Panc1 (cell line): Measurements from ENCODE around the gene UNC13A. TPM values are rescaled to one million over a fixed set of nuclear protein-coding genes. Genes with fewer than 3 reads are reported as not detected.

Experiments used
- ATAC-seq: fragments of 200-7000 bp; cut with Tn5 transposase; 2 replicates; pipeline ENCODE4 v1.9.1; 2020; ENCODE audit warnings: mild to moderate bottlenecking, moderate library complexity
- BruUV-seq: library from RNA; stranded (reverse); fragments of 400-500 nt; replicated peaks from 2 replicates; lab custom pipeline; 2021; lab: Mats Ljungman, UMichigan
- CTCF ChIA-PET: fragments of 300-600 bp; sonication (Branson Sonifier 250); formaldehyde crosslinking; loops from one replicate; lab custom pipeline; 2022; ENCODE audit warnings: antibody characterized with exemption; lab: Charles Lee
- POLR2A ChIA-PET: fragments of 300-600 bp; sonication (Branson Sonifier 250); formaldehyde crosslinking; loops from one replicate; lab custom pipeline; 2022; ENCODE audit warnings: antibody characterized with exemption; lab: Charles Lee
- DNase-seq: peaks from one replicate; pipeline ENCODE4 v3.0.0-alpha.2; 2010; ENCODE audit warnings: low read depth, low spot score
- H3K27ac ChIP-seq: 2 replicates; pipeline ENCODE4 v1.5.1; 2011; ENCODE audit warnings: mild to moderate bottlenecking, low read length, inconsistent platforms
- H3K27me3 ChIP-seq: fragments of 200-500 bp; sonication (Bioruptor generic); 2 replicates; pipeline ENCODE4 v1.6.0; 2014; ENCODE audit warnings: low read length, inconsistent platforms; ENCODE audit not compliant: control insufficient read depth, insufficient read depth
- H3K36me3 ChIP-seq: fragments of 200-500 bp; sonication (Bioruptor generic); 2 replicates; pipeline ENCODE4 v1.5.1; 2014; ENCODE audit warnings: inconsistent platforms, mild to moderate bottlenecking, low read length, moderate library complexity; ENCODE audit not compliant: control insufficient read depth, insufficient read depth
- H3K4me1 ChIP-seq: 2 replicates; pipeline ENCODE4 v1.5.1; 2011; ENCODE audit warnings: inconsistent platforms, mild to moderate bottlenecking, low read length, moderate library complexity; ENCODE audit not compliant: control insufficient read depth, insufficient read depth
- H3K4me3 ChIP-seq, 2 experiments: 2 replicates each; pipeline ENCODE4 v1.5.1; 2011 to 2012; ENCODE audit warnings: low read depth in 2 of 2, low read length in 2 of 2, mild to moderate bottlenecking in 2 of 2, inconsistent platforms in 1 of 2, moderate library complexity in 1 of 2
- H3K9me3 ChIP-seq: fragments of 200-500 bp; sonication (Bioruptor generic); 2 replicates; pipeline ENCODE4 v1.5.1; 2014; ENCODE audit warnings: low read depth, mild to moderate bottlenecking, inconsistent platforms, low read length, moderate library complexity; ENCODE audit not compliant: control insufficient read depth, insufficient read depth
- CTCF ChIP-seq: fragments of 450-650 bp; IDR thresholded peaks from 2 replicates; pipeline ENCODE4 v1.5.1; 2017; ENCODE audit warnings: mild to moderate bottlenecking
- POLR2AphosphoS5 ChIP-seq: IDR thresholded peaks from 2 replicates; pipeline ENCODE4 v1.6.1; 2012; ENCODE audit warnings: mild to moderate bottlenecking, low read depth, low read length, moderate library complexity
- REST ChIP-seq, 2 experiments: IDR thresholded peaks; 2 replicates each; pipeline ENCODE4 v1.6.1; 2011 to 2012; ENCODE audit warnings: low read depth in 2 of 2, control low read depth in 1 of 2, low read length in 1 of 2, mild to moderate bottlenecking in 1 of 2, moderate library complexity in 1 of 2; ENCODE audit not compliant: insufficient read depth in 1 of 2
- SIN3A ChIP-seq: IDR thresholded peaks from 2 replicates; pipeline ENCODE4 v1.6.1; 2012; ENCODE audit warnings: low read depth, mild to moderate bottlenecking, low read length, moderate library complexity, borderline replicate concordance; ENCODE audit not compliant: insufficient read depth
- TCF7L2 ChIP-seq: IDR thresholded peaks from 2 replicates; pipeline ENCODE4 v1.6.1; 2011; ENCODE audit warnings: mild to moderate bottlenecking, low read depth, low read length, inconsistent platforms
- in situ Hi-C: cut with HindIII; loops from 2 replicates; pipeline ENCODE4 v1.10.0; 2016; ENCODE audit warnings: low sequenced_read_pairs, low pct_unique_long_range_greater_than_20kb
- intact Hi-C: fragments of 100-400 bp; cut with micrococcal nuclease; formaldehyde crosslinking; loops from one replicate; pipeline ENCODE4 v1.10.0; 2022; ENCODE audit not compliant: unreplicated experiment
- total RNA-seq: library from RNA; stranded (reverse); gene quantifications from one replicate; pipeline ENCODE4 v1.2.1, GENCODE V29; 2021; ENCODE audit not compliant: unreplicated experiment

Gene UNC13A
- total RNA-seq, 1 experiment from 2014 or later, result 0.46 TPM

GRCh38 chr19:17580470-17581144 is 107.5 kb downstream of the UNC13A start:
- DNase-seq, result no peak
- ChIA-PET CTCF (interaction anchor here (0.6 kb wide), 1 partner anchor 464 kb away, joined by 3 read pairs; no protein-coding TSS in a partner anchor), POLR2A (no interaction called here)
- Histone ChIP-seq H3K4me1 (no peaks in the 10 kb centered on the region), H3K4me3 (no peak overlapping the region), H3K9me3 (no peaks in the 10 kb centered on the region), H3K36me3 (no peaks in the 10 kb centered on the region), H3K27me3 (no peaks in the 10 kb centered on the region), H3K27ac (no peak overlapping the region)
- BruUV-seq, result no TSS peak
- in situ Hi-C loops (no loop called here), intact Hi-C loops (no loop called here)
- TF ChIP-seq REST (IDR thresholded peaks at IDR 0.05; ENCODE audit: insufficient read depth in 1 of 2, low read depth in 2 of 2, low read length in 1 of 2) (no peak), SIN3A (no peak), TCF7L2 (no peak), CTCF (no peak), POLR2AphosphoS5 (no peak)
- no peak for ATAC-seq

GRCh38 chr19:17579661-17580244 is 108.4 kb downstream of the UNC13A start:
- no TSS peak for BruUV-seq
- POLR2A ChIA-PET, result no interaction called here

More at GRCh38 chr19:17579661-17580244, 108.4 kb downstream of the UNC13A start:
- intact Hi-C loops, result no loop called here
- TF ChIP-seq SIN3A, result no peak
- TF ChIP-seq CTCF, result no peak
- no peak for TF ChIP-seq REST (IDR thresholded peaks at IDR 0.05; ENCODE audit: insufficient read depth in 1 of 2, low read depth in 2 of 2, low read length in 1 of 2)
- no peak for TF ChIP-seq TCF7L2
- no peak for TF ChIP-seq POLR2AphosphoS5
- ATAC-seq (peak; percentile 89), DNase-seq (peak; percentile 25)
- CTCF ChIA-PET, result interaction anchor here (0.5 to 0.6 kb wide), 2 partner anchors 127 to 465 kb away, joined by 3 read pairs; no protein-coding TSS in a partner anchor
- no peaks in the 10 kb centered on the region for H3K9me3 ChIP-seq
- in situ Hi-C loops, result no loop called here
- H3K4me1 ChIP-seq, result no peaks in the 10 kb centered on the region
- no peaks in the 10 kb centered on the region for H3K36me3 ChIP-seq
- no peak overlapping the region for H3K27ac ChIP-seq
- no peak overlapping the region for H3K4me3 ChIP-seq
- H3K27me3 ChIP-seq, result no peaks in the 10 kb centered on the region
